HG03066 (cell line): ENCODE data around the gene HBP1.
"Not testable (repeated sequence)": the region's sequence is repeated elsewhere in the genome, so short reads cannot be mapped to it uniquely, and the experiment has no call there.

Source experiments
- ATAC-seq: cut with Tn5 transposase; IDR thresholded peaks from one replicate; pipeline ENCODE4 v1.9.1; 2021; ENCODE audit warnings: low read depth; ENCODE audit not compliant: unreplicated experiment

HBP1 gene

GRCh38 chr7:107152011-107152410 is 16.8 kb upstream of the HBP1 start:
- ATAC-seq: no peak

DNA sequence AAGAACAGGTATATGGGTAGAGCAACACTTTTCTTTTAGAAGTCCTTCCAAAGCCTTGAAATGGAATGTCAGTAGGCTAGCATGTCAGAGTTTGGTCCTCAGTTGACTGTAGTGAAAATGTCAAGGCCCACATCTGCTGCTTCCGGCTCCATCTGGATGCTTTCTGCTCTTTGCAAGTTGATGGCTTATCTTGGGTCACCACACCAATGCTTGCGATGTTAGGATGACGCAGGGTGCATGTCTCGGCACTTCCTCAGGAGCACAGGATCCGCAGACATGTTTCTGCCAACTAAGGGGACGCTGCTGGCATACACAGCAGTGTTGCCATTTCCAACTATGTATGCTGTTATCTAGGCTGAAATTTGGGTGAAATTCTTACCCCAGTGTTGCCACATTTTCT is 14.0 kb upstream of the HBP1 start:
- no peak for ATAC-seq

GRCh38 chr7:107155726-107156125 is 13.1 kb upstream of the HBP1 start:
- not testable (repeated sequence) for ATAC-seq

- ATAC-seq: no peak
These were observed 11.7 kb upstream of the HBP1 start for GRCh38 chr7:107157091-107157490.

DNA sequence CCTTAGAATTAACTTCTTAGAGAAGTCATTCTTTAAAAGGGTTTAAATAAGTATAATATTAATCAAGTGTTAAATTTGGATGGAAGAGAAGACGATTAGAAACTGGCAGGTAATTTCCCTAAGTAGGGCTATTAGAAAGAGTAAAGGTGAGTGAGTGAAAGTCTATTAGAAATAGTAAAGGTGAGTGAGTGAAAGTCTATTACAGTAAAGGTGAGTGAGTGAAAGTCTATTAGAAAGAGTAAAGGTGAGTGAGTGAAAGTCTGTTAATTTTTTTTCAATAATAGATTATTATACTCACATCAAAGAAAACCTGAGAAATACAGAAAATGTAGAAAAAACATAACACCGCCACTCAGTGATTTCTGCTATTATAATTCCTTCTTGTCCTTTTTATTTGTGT is 10.8 kb upstream of the HBP1 start:
- no peak for ATAC-seq

- no peak for ATAC-seq
These were observed 8.4 kb upstream of the HBP1 start for GRCh38 chr7:107160389-107160788.

DNA sequence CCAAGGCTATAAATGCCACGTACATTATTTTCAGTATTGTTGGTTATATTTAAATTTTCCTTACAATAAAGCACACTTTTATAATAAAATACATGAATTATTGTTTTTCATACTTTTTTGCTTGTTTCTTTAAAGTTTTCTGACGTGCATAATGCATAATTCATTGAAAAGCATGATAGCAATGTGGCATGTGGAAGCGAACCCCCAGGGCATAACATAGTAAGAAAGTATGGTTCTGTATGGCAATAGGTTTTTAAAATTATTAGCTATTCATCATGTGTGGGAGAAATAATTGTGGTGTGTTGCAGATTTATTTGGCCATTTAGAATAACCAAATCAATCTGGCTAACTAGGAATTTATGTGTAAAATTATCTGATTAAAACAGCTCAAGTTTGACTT is 7.4 kb upstream of the HBP1 start:
- ATAC-seq: no peak

DNA sequence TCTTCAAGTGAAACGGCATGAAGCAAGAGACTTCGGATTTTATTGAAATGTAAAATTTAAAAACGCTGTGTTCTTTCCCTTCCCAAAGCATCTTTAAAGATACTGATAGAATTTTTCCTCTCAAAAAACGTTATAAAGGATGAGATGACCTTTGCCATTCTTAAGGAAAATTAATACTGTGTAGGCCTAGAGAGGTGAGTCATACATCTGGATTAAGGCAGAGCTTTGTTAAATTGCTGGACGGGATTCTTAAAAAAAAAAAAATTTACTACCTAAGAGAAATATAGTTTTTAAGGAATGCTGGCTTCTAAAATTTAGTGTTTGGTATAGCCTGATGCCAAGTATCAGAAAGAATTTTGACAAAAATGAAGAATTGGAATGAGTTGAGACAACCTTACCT is 6.3 kb upstream of the HBP1 start:
- no peak for ATAC-seq

GRCh38 chr7:107164092-107164491 is 4.7 kb upstream of the HBP1 start:
- ATAC-seq: no peak

DNA sequence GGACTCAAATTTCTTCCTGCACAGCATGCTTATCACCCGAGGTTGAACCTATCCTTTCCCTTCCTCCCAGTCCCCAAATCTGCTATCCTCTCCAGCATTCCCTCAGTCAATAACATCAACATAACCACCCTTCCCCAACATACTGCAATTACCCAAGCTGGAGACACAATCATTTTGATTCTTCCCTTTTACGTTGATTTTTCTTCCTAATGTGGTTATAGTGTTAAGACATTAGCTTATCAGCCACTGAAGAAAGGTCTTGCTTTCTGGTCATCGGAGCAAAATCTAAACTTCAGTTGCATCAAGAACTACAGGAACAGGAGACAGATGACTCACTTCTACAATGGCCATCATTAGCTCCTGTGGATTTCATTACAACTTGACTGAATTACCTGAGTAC is 3.5 kb upstream of the HBP1 start:
- no peak for ATAC-seq

- no peak for ATAC-seq
These were observed 1.9 kb upstream of the HBP1 start for GRCh38 chr7:107166736-107167426.

GRCh38 chr7:107167483-107168232 is 1.1 kb upstream of the HBP1 start:
- ATAC-seq: no peak

- peak; percentile 22 for ATAC-seq
These were observed 582 bp downstream of the HBP1 start for GRCh38 chr7:107169120-107170050.

DNA sequence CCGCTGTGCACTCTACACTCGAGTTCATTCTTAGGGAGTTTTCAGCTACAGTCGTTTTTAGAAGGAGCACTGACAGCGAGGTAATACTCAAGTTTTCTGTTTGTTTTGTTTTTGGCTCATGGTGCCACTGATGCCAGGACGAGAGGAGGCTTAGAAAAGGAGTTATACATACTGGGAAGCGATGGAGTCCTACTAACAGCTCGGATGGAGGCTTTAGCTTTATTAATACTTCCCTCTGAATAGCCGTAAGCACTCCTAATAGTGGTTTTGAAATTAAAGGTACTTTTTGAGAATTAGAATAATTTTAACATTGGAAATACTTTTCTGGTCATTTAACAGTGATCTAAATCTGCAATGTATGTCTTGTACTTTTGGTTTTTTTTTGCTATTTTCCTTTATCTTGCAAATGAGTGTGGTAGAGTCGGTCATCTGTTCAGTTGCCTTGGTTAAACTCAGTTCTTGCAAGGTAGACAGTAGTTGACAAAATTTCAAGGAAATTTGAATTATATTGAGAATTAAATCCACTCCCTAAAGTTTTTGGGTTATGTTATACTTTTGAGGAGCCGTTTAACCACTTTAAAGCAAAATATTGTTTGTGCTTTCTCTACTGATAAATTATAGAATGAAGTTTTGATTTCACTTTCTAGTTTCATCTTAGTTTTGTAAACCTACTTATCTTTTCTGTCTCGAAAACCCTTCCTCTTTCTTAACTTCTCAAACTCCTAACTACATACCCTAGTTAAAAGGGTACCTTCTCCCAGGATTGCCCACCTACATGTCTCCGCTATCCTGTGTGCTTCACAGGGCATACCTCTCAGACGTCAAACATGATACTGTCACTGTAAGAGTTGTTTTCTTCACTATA is 1.5 kb downstream of the HBP1 start:
- ATAC-seq: no peak

DNA sequence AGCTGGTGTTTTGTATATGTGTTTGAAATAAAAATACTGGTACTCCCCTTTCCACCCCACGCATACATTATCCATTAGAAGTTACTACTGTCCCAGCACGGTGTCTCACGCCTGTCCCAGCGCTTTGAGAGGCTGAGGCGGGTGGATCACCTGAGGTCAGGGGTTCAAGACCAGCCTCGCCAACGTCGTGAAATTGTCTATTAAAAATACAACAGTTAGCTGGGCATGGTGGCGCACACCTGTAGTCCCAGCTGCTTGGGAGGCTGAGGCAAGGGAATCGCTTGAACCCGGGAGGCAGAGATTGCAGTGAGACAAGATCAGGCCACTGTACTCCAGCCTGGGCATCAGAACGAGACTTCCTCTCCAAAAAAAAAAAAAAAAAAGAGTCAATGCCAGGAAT is 2.7 kb downstream of the HBP1 start:
- no peak for ATAC-seq

- ATAC-seq: no peak
These were observed 3.7 kb downstream of the HBP1 start for GRCh38 chr7:107172276-107173032.

DNA sequence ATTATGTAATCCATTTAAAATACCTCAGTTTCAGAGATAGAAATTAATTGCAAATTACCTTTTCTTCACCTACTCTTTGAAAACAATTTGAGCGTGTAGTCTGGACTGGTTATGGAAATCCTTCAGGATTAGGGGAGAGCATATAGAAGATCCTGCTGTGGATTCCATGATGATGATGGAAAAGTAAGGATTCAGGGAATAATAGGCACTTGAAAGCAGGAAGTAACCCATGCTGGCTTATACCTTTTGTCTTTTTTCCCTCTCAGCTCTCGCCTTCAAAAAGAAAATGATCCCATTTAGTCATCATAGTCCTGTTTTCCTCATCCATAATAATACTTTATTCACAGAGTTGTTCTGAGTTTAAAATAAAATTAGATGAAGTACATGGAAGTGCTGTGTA is 4.4 kb downstream of the HBP1 start:
- ATAC-seq: no peak

- ATAC-seq: peak; percentile 47
These were observed 5.0 kb downstream of the HBP1 start for GRCh38 chr7:107173691-107174406.
